ENCODE measurements around the gene TMEM255B. TPM values are rescaled to one million over a fixed set of nuclear protein-coding genes. Genes with fewer than 3 reads are reported as not detected.

The TMEM255B gene
- total and polyA plus RNA-seq, 9 of the 15 experiments (the other 6 are each of a cell fraction or from before 2014, with no cell fraction given), result 0.01 to 0.75 (median 0.23) TPM

GRCh38 chr13:113853518-113854237 lies 94.7 kb downstream of the TMEM255B start:
- TF ChIP-seq, protein P1, sequence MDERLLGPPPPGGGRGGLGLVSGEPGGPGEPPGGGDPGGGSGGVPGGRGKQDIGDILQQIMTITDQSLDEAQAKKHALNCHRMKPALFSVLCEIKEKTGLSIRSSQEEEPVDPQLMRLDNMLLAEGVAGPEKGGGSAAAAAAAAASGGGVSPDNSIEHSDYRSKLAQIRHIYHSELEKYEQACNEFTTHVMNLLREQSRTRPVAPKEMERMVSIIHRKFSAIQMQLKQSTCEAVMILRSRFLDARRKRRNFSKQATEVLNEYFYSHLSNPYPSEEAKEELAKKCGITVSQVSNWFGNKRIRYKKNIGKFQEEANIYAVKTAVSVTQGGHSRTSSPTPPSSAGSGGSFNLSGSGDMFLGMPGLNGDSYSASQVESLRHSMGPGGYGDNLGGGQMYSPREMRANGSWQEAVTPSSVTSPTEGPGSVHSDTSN (CRISPR knock-in tag; IDR thresholded peaks at IDR 0.05; ENCODE audit: low read depth), result no peak
- TF ChIP-seq, protein P1 (tag; conservative IDR thresholded peaks at IDR 0.05; ENCODE audit: low read depth), result peak; percentile 84
- TF ChIP-seq, protein P2, sequence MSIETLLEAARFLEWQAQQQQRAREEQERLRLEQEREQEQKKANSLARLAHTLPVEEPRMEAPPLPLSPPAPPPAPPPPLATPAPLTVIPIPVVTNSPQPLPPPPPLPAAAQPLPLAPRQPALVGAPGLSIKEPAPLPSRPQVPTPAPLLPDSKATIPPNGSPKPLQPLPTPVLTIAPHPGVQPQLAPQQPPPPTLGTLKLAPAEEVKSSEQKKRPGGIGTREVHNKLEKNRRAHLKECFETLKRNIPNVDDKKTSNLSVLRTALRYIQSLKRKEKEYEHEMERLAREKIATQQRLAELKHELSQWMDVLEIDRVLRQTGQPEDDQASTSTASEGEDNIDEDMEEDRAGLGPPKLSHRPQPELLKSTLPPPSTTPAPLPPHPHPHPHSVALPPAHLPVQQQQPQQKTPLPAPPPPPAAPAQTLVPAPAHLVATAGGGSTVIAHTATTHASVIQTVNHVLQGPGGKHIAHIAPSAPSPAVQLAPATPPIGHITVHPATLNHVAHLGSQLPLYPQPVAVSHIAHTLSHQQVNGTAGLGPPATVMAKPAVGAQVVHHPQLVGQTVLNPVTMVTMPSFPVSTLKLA (conservative IDR thresholded peaks at IDR 0.05), result peak in 1 of 2 experiments; percentile 40; a peak in 2 of 4 replicates
- peak; percentile 76 for TF ChIP-seq PKNOX1 (IDR thresholded peaks at IDR 0.05)
- TF ChIP-seq SOX6 (IDR thresholded peaks at IDR 0.05), result 0 out of 2 replicates have a peak, but pooled peaks have one; percentile 19
- peak; percentile 97 for TF ChIP-seq MEIS2 (IDR thresholded peaks at IDR 0.05; ENCODE audit: partially characterized antibody)
- TF ChIP-seq STAT5A (IDR thresholded peaks at IDR 0.05; ENCODE audit: borderline replicate concordance, low read length), result no peak
- TF ChIP-seq FOXK2 (conservative IDR thresholded peaks at IDR 0.05 in 1 of 2, IDR thresholded peaks at IDR 0.05 in 1 of 2; ENCODE audit: low read depth in 2 of 2), result peak; percentile 76 to 79
- no peak for TF ChIP-seq CBX5 (IDR thresholded peaks at IDR 0.05; ENCODE audit: borderline replicate concordance, low read depth)
- peak; percentile 30; the same call in 1 of the 2 replicates for TF ChIP-seq DPF2 (IDR thresholded peaks at IDR 0.05)
- peak; percentile 28; the same call in 1 of the 2 replicates for TF ChIP-seq ARID1B (IDR thresholded peaks at IDR 0.05)
- 15% methylated on average over 7 of the region's 11 CpGs for WGBS (ENCODE audit: insufficient coverage, low coverage, missing lambda C conversion rate)
- Histone ChIP-seq H3K4me2 (ENCODE audit: insufficient read depth, low read length) (peak overlapping the region; percentile 57), H3K36me3 (ENCODE audit: control insufficient read depth, insufficient read depth, low read length) (no peaks in the 10 kb centered on the region; the same call in 2 of the 3 replicates), H4K20me1 (replicated peaks; ENCODE audit: control insufficient read depth, insufficient read depth, low read length) (no peaks in the 10 kb centered on the region), H3K27me3 (ENCODE audit: control insufficient read depth in 2 of 2, insufficient read depth in 2 of 2, low read length in 2 of 2) (no peaks in the 10 kb centered on the region), H3K9me3 (replicated peaks; ENCODE audit: control insufficient read depth, insufficient read depth, low read depth, low read length) (peaks cover under 1% of the 10 kb centered on the region; the same call in 1 of the 2 replicates), H3K4me1 (replicated peaks in 1 of 2; ENCODE audit: control insufficient read depth in 2 of 2, insufficient read depth in 2 of 2, low read length in 2 of 2) (peaks cover 21 to 54% of the 10 kb centered on the region in 2 experiments), H3K9me1 (ENCODE audit: control insufficient read depth, insufficient read depth, low read length) (no peaks in the 10 kb centered on the region), H3K9ac (ENCODE audit: insufficient read depth in 1 of 2, low read depth in 2 of 2, low read length in 2 of 2) (peak overlapping the region in 1 of 2 experiments; percentile 87; a peak in 2 of 4 replicates), H3K27ac (ENCODE audit: extremely low read depth, low read depth, low read length) (peak overlapping the region; percentile 47; the same call in 2 of the 3 replicates), H3K4me3 (no peak overlapping the region), H3K79me2 (ENCODE audit: control insufficient read depth, insufficient read depth, low read length) (peaks cover 15% of the 10 kb centered on the region; the same call in 2 of the 3 replicates), H2AFZ (ENCODE audit: low read depth, low read length) (no peak overlapping the region)
- CTCF ChIA-PET (ENCODE audit: low intra/inter-chr PET ratio), result no interaction called here
- ATAC-seq (peak; percentile 72), FAIRE-seq (no peak), DNase-seq (ENCODE audit: extremely low read depth in 1 of 4, low spot score in 3 of 4) (peak in 2 of 4 experiments; percentile 53 to 62)
- POLR2A ChIA-PET, result interaction anchor here (0.6 to 0.7 kb wide), 2 partner anchors 10 to 458 kb away, joined by 3 to 5 read pairs; partner anchors contain the start of gene GAS6
- BruUV-seq (replicated peaks), result no TSS peak
- intact Hi-C loops (cut with micrococcal nuclease), result no loop called here
- in situ Hi-C loops (cut with MboI), result no loop called here
